Measurements from ENCODE around the gene ARID3A. TPM values are rescaled to one million over a fixed set of nuclear protein-coding genes. Genes with fewer than 3 reads are reported as not detected.
"Not testable (repeated sequence)": the region's sequence is repeated elsewhere in the genome, so short reads cannot be mapped to it uniquely, and the experiment has no call there.

Gene ARID3A, protein sequence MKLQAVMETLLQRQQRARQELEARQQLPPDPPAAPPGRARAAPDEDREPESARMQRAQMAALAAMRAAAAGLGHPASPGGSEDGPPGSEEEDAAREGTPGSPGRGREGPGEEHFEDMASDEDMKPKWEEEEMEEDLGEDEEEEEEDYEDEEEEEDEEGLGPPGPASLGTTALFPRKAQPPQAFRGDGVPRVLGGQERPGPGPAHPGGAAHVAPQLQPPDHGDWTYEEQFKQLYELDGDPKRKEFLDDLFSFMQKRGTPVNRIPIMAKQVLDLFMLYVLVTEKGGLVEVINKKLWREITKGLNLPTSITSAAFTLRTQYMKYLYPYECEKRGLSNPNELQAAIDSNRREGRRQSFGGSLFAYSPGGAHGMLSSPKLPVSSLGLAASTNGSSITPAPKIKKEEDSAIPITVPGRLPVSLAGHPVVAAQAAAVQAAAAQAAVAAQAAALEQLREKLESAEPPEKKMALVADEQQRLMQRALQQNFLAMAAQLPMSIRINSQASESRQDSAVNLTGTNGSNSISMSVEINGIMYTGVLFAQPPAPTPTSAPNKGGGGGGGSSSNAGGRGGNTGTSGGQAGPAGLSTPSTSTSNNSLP
- total RNA-seq = 4.8 TPM
- long read RNA-seq, partial matches to known transcripts = 3 of 4 reads
- long read RNA-seq, other reads (novel, unspliced or antisense) = 1 of 4 reads

DNA sequence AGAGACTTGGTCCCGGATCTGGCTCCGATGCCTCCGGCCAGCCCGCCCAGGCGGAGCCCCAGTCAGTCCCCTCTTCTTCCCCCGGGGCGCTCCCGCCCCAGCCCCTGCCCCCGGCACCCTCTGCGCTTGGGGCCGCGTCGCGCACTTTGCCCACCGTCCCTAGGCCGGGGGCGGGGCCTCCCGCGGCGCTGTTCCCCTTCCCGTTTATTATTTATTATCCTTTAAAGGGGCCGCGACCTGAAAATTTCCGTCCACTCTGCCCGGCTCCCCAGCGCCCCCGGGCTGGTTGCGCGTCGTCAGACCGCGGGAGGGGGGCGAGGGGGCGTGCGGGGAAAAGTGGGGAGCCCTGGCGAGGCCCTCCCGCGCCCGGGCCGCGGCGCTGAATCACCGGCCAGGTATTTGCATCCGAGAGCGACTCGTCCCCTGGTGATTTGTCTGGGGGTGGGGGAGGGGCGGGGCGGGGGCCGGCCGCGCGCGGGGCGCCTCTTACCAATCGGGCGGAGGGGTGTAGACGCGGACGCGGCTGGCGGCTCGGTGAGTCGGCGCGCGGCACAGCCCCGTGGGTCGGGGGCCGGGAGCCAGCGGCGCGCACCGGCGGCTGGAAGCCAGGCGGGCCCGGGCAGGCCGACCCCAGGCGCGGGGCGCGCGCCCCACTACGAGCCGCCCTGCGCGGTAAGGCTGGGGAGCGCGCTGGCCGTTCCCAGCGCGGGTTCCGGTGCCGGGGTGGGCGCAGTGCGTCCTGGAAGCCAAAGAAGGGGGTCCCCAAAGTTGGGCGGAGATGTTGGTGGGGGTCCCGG, at the start of gene ARID3A:
TSS of gene ARID3A (plus strand) at position 510 of the 797 bp plus-strand sequence. CDS start 3,494 bp downstream, outside the sequence.
- H3K9me3 ChIP-seq (replicated peaks) = no peaks in the 10 kb centered on the region
- peak within 1 kb of the TSS; percentile 91 for H3K4me3 ChIP-seq
- H3K36me3 ChIP-seq = peaks cover 7% of the 10 kb centered on the region
- peak; percentile 80 for DNase-seq
- H3K4me1 ChIP-seq = peaks cover 56% of the 10 kb centered on the region
- peaks cover 8% of the 10 kb centered on the region for H3K27me3 ChIP-seq (ENCODE audit: low read depth)
- H3K27ac ChIP-seq (replicated peaks) = peak within 1 kb of the TSS; percentile 88
- intact Hi-C loops (cut with micrococcal nuclease) = loop anchor here (10.0 kb wide), 1 partner anchor 161 kb away; no protein-coding TSS in a partner anchor
- TF ChIP-seq, protein P1, sequence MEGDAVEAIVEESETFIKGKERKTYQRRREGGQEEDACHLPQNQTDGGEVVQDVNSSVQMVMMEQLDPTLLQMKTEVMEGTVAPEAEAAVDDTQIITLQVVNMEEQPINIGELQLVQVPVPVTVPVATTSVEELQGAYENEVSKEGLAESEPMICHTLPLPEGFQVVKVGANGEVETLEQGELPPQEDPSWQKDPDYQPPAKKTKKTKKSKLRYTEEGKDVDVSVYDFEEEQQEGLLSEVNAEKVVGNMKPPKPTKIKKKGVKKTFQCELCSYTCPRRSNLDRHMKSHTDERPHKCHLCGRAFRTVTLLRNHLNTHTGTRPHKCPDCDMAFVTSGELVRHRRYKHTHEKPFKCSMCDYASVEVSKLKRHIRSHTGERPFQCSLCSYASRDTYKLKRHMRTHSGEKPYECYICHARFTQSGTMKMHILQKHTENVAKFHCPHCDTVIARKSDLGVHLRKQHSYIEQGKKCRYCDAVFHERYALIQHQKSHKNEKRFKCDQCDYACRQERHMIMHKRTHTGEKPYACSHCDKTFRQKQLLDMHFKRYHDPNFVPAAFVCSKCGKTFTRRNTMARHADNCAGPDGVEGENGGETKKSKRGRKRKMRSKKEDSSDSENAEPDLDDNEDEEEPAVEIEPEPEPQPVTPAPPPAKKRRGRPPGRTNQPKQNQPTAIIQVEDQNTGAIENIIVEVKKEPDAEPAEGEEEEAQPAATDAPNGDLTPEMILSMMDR (IDR thresholded peaks at IDR 0.05; ENCODE audit: borderline replicate concordance) = no peak

DNA sequence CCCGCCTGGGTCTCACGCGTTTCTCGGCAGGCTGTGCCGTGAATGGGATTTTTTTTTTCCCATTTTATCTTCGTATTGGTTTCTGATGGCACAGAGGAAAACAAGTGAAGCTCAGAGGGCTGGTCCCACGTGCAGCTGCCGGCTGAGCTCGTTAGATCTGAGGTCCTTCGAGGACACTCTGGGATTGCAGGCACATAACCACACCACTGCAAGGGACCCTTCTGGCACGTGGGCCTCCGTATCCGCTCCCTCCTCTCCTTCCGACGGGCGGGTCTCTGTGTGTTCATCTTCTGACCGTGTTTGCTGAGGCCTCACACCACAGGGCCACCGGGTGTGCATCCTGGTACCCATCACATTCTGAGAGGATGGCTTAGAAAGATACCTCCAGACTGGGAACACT, 49.7 kb upstream of the ARID3A start:
- Histone ChIP-seq H3K4me3 (no peak overlapping the region), H3K9me3 (replicated peaks) (no peaks in the 10 kb centered on the region), H3K27me3 (ENCODE audit: low read depth) (no peaks in the 10 kb centered on the region), H3K4me1 (peaks cover 13% of the 10 kb centered on the region), H3K27ac (replicated peaks) (no peak overlapping the region), H3K36me3 (peaks cover 41% of the 10 kb centered on the region)
- no peak for DNase-seq
- TF ChIP-seq, protein P1 (IDR thresholded peaks at IDR 0.05; ENCODE audit: borderline replicate concordance) = no peak
- intact Hi-C loops (cut with micrococcal nuclease) = no loop called here

DNA sequence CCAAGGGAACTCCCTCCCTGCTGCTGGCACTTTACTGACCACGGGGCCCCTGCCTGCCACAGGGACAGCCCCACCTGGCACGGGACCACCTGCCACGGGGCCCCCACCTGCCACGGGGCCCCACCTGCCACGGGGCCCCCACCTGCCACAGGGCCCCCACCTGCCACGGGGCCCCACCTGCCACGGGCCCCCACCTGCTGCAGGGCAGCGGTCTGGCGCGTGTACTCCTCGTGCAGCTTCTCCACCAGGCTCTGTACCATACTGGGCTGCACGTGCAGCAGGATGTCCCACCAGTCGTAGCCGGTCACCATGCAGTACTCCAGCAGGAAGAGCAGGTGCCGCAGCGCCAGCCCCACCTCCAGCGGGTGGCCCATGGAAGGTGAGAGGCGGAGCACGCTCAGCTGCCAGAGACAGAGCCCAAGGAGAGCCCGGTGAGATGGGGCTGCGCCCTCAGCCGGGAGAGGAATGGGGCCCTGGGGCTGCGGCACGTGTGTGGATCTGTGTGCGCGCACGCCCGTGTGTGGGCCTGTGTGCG, 49.0 kb upstream of the ARID3A start:
- DNase-seq = no peak
- TF ChIP-seq, protein P1 (IDR thresholded peaks at IDR 0.05; ENCODE audit: borderline replicate concordance) = no peak
- peaks cover 49% of the 10 kb centered on the region for H3K36me3 ChIP-seq
- H3K27ac ChIP-seq (replicated peaks) = no peak overlapping the region
- peaks cover 9% of the 10 kb centered on the region for H3K4me1 ChIP-seq
- no peaks in the 10 kb centered on the region for H3K27me3 ChIP-seq (ENCODE audit: low read depth)
- H3K4me3 ChIP-seq = no peak overlapping the region
- H3K9me3 ChIP-seq (replicated peaks) = no peaks in the 10 kb centered on the region
- intact Hi-C loops (cut with micrococcal nuclease) = no loop called here

DNA sequence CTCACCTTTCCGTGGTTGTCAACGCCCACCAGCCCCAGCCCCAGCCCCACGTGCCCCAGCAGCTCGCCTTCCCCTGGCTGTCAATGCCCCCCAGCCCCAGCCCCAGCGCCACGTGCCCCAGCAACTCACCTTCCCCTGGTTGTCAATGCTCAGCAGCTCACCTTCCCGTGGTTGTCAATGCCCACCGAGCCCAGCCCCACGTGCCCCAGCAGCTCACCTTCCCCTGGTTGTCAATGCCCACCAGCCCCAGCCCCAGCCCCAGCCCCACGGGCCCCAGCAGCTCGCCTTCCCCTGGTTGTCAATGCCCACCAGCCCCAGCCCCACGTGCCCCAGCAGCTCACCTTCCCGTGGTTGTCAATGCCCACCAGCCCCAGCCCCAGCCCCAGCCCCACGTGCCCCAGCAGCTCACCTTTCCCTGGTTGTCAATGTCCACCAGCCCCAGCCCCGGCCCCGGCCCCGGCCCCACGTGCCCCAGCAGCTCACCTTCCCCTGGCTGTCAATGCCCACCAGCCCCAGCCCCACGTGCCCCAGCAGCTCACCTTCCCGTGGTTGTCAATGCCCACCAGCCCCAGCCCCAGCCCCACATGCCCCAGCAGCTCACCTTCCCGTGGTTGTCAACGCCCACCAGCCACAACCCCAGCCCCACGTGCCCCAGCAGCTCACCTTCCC, 47.7 kb upstream of the ARID3A start:
- intact Hi-C loops (cut with micrococcal nuclease); H3K27ac ChIP-seq (replicated peaks); H3K4me1 ChIP-seq; DNase-seq; H3K9me3 ChIP-seq (replicated peaks); H3K27me3 ChIP-seq (ENCODE audit: low read depth); H3K4me3 ChIP-seq: not testable (repeated sequence)
- peaks cover 60% of the 10 kb centered on the region for H3K36me3 ChIP-seq

DNA sequence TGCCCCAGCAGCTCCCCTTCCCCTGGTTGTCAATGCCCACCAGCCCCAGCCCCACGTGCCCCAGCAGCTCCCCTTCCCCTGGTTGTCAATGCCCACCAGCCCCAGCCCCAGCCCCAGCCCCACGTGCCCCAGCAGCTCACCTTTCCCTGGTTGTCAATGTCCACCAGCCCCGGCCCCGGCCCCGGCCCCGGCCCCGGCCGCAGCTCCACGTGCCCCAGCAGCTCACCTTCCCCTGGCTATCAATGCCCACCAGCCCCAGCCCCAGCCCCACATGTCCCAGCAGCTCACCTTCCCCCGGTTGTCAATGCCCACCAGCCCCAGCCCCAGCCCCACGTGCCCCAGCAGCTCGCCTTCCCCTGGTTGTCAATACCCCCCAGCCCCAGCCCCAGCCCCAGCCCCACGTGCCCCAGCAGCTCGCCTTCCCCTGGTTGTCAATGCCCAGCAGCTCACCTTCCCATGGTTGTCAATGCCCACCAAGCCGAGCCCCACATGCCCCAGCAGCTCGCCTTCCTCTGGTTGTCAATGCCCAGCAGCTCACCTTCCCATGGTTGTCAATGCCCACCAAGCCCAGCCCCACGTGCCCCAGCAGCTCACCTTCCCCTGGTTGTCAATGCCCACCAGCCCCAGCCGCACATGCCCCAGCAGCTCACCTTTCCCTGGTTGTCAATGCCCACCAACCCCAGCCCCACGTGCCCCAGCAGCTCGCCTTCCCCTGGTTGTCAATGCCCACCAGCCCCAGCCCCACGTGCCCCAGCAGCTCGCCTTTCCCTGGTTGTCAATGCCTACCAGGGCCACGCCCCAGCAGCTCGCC, 46.9 kb upstream of the ARID3A start:
- H3K36me3 ChIP-seq = peaks cover 62% of the 10 kb centered on the region
- DNase-seq; intact Hi-C loops (cut with micrococcal nuclease); H3K27ac ChIP-seq (replicated peaks); H3K4me3 ChIP-seq; H3K4me1 ChIP-seq; H3K9me3 ChIP-seq (replicated peaks); H3K27me3 ChIP-seq (ENCODE audit: low read depth): not testable (repeated sequence)

Measured in left ventricle myocardium inferior (tissue), 1 donor.